H1 (cell line): ENCODE measurements around the gene BORCS6. TPM values are rescaled to one million over a fixed set of nuclear protein-coding genes. Genes with fewer than 3 reads are reported as not detected.

ENCODE experiments used
- CTCF ChIA-PET: fragments of 300-600 bp; sonication (Branson Sonifier 250); formaldehyde crosslinking; loops from one replicate; lab custom pipeline; 2021; ENCODE audit not compliant: partially characterized antibody; lab: Charles Lee
- POLR2A ChIA-PET: fragments of 300-600 bp; sonication (Branson Sonifier 250); formaldehyde crosslinking; loops from one replicate; lab custom pipeline; 2021; ENCODE audit warnings: inconsistent platforms; ENCODE audit not compliant: partially characterized antibody; lab: Charles Lee
- DNase-seq, 2 experiments: peaks; one replicate each; pipeline versions ENCODE4 v3.0.0 to v3.0.0-alpha.2; 2010 to 2022; ENCODE audit warnings: low spot score in 2 of 2, low read depth in 1 of 2, mixed read lengths in 1 of 2
- FAIRE-seq: peaks from 2 replicates; lab custom pipeline; 2011; peaks lifted over from hg19 to GRCh38; lab: Jason Lieb, UNC
- H2AFZ ChIP-seq: 2 replicates; pipeline ENCODE4 v1.8.1; 2012; ENCODE audit warnings: low read length, inconsistent platforms
- H2AK5ac ChIP-seq: 2 replicates; pipeline ENCODE4 v1.6.1; 2013; ENCODE audit warnings: low read depth, low read length
- H2BK120ac ChIP-seq: replicated peaks from 2 replicates; pipeline ENCODE3; 2013; ENCODE audit warnings: low read depth, low read length, inconsistent platforms
- H2BK12ac ChIP-seq: 2 replicates; pipeline ENCODE4 v1.6.1; 2013; ENCODE audit warnings: low read depth, low read length
- H2BK15ac ChIP-seq: 2 replicates; pipeline ENCODE4 v1.6.1; 2013; ENCODE audit warnings: low read length
- H2BK20ac ChIP-seq: 2 replicates; pipeline ENCODE4 v1.6.1; 2013; ENCODE audit warnings: low read length
- H2BK5ac ChIP-seq: 2 replicates; pipeline ENCODE4 v1.6.1; 2013; ENCODE audit warnings: low read depth, low read length
- H3K14ac ChIP-seq: 2 replicates; pipeline ENCODE4 v1.6.1; 2013; ENCODE audit warnings: inconsistent platforms; ENCODE audit not compliant: insufficient read length
- H3K18ac ChIP-seq: 2 replicates; pipeline ENCODE4 v1.6.1; 2013; ENCODE audit warnings: low read length; ENCODE audit errors: extremely low read depth
- H3K23ac ChIP-seq: 2 replicates; pipeline ENCODE4 v1.6.1; 2013; ENCODE audit warnings: inconsistent platforms; ENCODE audit not compliant: insufficient read length
- H3K23me2 ChIP-seq: 2 replicates; pipeline ENCODE4 v1.6.1; 2013; ENCODE audit warnings: low read depth, low read length
- H3K27ac ChIP-seq: 2 replicates; pipeline ENCODE4 v1.6.1; 2011; ENCODE audit warnings: low read depth, low read length, inconsistent platforms
- H3K27me3 ChIP-seq, 4 experiments: replicated peaks in 1 of 4; 1 replicate in 1 of 4; 2 replicates in 3 of 4; pipeline versions ENCODE4 v1.6.1 to v1.8.1; 2011 to 2013; ENCODE audit warnings: low read length in 3 of 4, mild to moderate bottlenecking in 3 of 4, inconsistent platforms in 2 of 4, mixed read lengths in 2 of 4, moderate library complexity in 1 of 4; ENCODE audit not compliant: control insufficient read depth in 3 of 4, insufficient read depth in 3 of 4; ENCODE audit errors: extremely low read depth in 1 of 4
- H3K36me3 ChIP-seq, 4 experiments: 2 replicates each; pipeline versions ENCODE4 v1.6.1 to v1.8.1; 2011 to 2013; ENCODE audit warnings: mild to moderate bottlenecking in 4 of 4, low read length in 3 of 4, moderate library complexity in 2 of 4, control low read depth in 1 of 4, inconsistent platforms in 1 of 4; ENCODE audit not compliant: insufficient read depth in 4 of 4, control insufficient read depth in 2 of 4
- H3K4ac ChIP-seq: replicated peaks from 2 replicates; pipeline ENCODE3; 2013; ENCODE audit warnings: low read length, low read depth, mixed read lengths, inconsistent platforms; ENCODE audit not compliant: insufficient read length
- H3K4me1 ChIP-seq, 4 experiments: replicated peaks in 1 of 4; 1 replicate in 1 of 4; 2 replicates in 3 of 4; pipeline versions ENCODE4 v1.6.1 to v1.8.1; 2011 to 2013; ENCODE audit warnings: low read length in 3 of 4, inconsistent platforms in 2 of 4, mixed read lengths in 1 of 4; ENCODE audit not compliant: insufficient read depth in 4 of 4, control insufficient read depth in 3 of 4
- H3K4me2 ChIP-seq, 2 experiments: 2 replicates each; pipeline versions ENCODE4 v1.6.1 to v1.8.1; 2011 to 2013; ENCODE audit warnings: low read depth in 2 of 2, low read length in 2 of 2, control low read depth in 1 of 2, inconsistent platforms in 1 of 2, mild to moderate bottlenecking in 1 of 2; ENCODE audit not compliant: insufficient read depth in 1 of 2
- H3K4me3 ChIP-seq, 4 experiments: fragments of 200-600, 300-600 bp in 1 of 4; sonication (generic), shearing (Covaris generic), sonication (Bioruptor Twin) in 1 of 4; 2 replicates each; pipeline versions ENCODE4 v1.5.1 to v1.8.1; 2011 to 2016; ENCODE audit warnings: low read length in 4 of 4, low read depth in 3 of 4, control low read depth in 2 of 4, inconsistent platforms in 2 of 4, mild to moderate bottlenecking in 2 of 4, mixed read lengths in 1 of 4, moderate library complexity in 1 of 4; ENCODE audit not compliant: insufficient read depth in 2 of 4; ENCODE audit errors: extremely low read depth in 1 of 4
- H3K56ac ChIP-seq: replicated peaks from 2 replicates; pipeline ENCODE3; 2013; ENCODE audit warnings: low read depth, mild to moderate bottlenecking, mixed read lengths, low read length, inconsistent platforms; ENCODE audit not compliant: insufficient read length
- H3K79me1 ChIP-seq: 2 replicates; pipeline ENCODE4 v1.6.1; 2013; ENCODE audit warnings: low read depth, low read length, control low read depth
- H3K79me2 ChIP-seq, 2 experiments: 2 replicates each; pipeline versions ENCODE4 v1.6.1 to v1.8.1; 2012 to 2013; ENCODE audit warnings: low read length in 2 of 2, mild to moderate bottlenecking in 2 of 2, inconsistent platforms in 1 of 2; ENCODE audit not compliant: insufficient read depth in 2 of 2, control insufficient read depth in 1 of 2
- H3K9ac ChIP-seq, 4 experiments: replicated peaks in 1 of 4; 1 replicate in 1 of 4; 2 replicates in 3 of 4; pipeline versions ENCODE4 v1.6.1 to v1.8.1; 2011 to 2013; ENCODE audit warnings: low read depth in 3 of 4, low read length in 3 of 4, control low read depth in 2 of 4, mild to moderate bottlenecking in 2 of 4, moderate library complexity in 2 of 4, inconsistent platforms in 1 of 4; ENCODE audit errors: extremely low read depth in 1 of 4
- H3K9me3 ChIP-seq, 2 experiments: 2 replicates each; pipeline versions ENCODE4 v1.6.1 to v1.8.1; 2012 to 2013; ENCODE audit warnings: mild to moderate bottlenecking in 2 of 2, moderate library complexity in 2 of 2, control low read depth in 1 of 2, inconsistent platforms in 1 of 2, low read depth in 1 of 2, low read length in 1 of 2, mixed read lengths in 1 of 2; ENCODE audit not compliant: insufficient read depth in 2 of 2
- H4K20me1 ChIP-seq, 2 experiments: replicated peaks in 1 of 2; 2 replicates each; pipeline versions ENCODE3 to v1.8.1; 2011 to 2013; ENCODE audit warnings: inconsistent platforms in 2 of 2, low read length in 2 of 2, mild to moderate bottlenecking in 1 of 2; ENCODE audit not compliant: insufficient read depth in 2 of 2, control insufficient read depth in 1 of 2
- H4K5ac ChIP-seq: 2 replicates; pipeline ENCODE4 v1.6.1; 2013; ENCODE audit warnings: low read length, low read depth, mixed read lengths, inconsistent platforms; ENCODE audit not compliant: insufficient read length
- H4K8ac ChIP-seq: 2 replicates; pipeline ENCODE4 v1.8.0; 2013; ENCODE audit warnings: mild to moderate bottlenecking, moderate library complexity, low read length, inconsistent platforms; ENCODE audit not compliant: insufficient read depth; ENCODE audit errors: extremely low read depth
- H4K91ac ChIP-seq: replicated peaks from 2 replicates; pipeline ENCODE3; 2013; ENCODE audit warnings: low read length, mixed read lengths, inconsistent platforms; ENCODE audit not compliant: insufficient read length
- BRCA1 ChIP-seq: IDR thresholded peaks from 2 replicates; pipeline ENCODE4 v1.6.1; 2012; ENCODE audit warnings: low read depth, low read length, improper control_type of control experiment
- CEBPB ChIP-seq: IDR thresholded peaks from 2 replicates; pipeline ENCODE4 v1.6.1; 2012; ENCODE audit warnings: low read depth, low read length
- HDAC2 ChIP-seq, 2 experiments: fragments of 300-600 bp in 1 of 2; sonication (generic) in 1 of 2; IDR thresholded peaks; 2 replicates each; pipeline ENCODE4 v1.6.1; 2011 to 2012; ENCODE audit warnings: low read depth in 2 of 2, low read length in 2 of 2, mild to moderate bottlenecking in 2 of 2, moderate library complexity in 2 of 2, borderline replicate concordance in 1 of 2, inconsistent platforms in 1 of 2
- JUN ChIP-seq: IDR thresholded peaks from 2 replicates; pipeline ENCODE4 v1.6.1; 2011; ENCODE audit warnings: low read depth, mild to moderate bottlenecking, improper control_type of control experiment, low read length
- KDM1A ChIP-seq: fragments of 200-600, 300-600 bp; sonication (generic); IDR thresholded peaks from 2 replicates; pipeline ENCODE4 v1.7.1; 2016; ENCODE audit warnings: mild to moderate bottlenecking, low read length, borderline replicate concordance
- KDM5A ChIP-seq: fragments of 200-600 bp; IDR thresholded peaks from 2 replicates; pipeline ENCODE4 v1.7.1; 2012; ENCODE audit warnings: mild to moderate bottlenecking, low read length, inconsistent platforms, mixed read lengths
- MAFK ChIP-seq: IDR thresholded peaks from 2 replicates; pipeline ENCODE4 v1.6.1; 2012; ENCODE audit warnings: low read depth, mild to moderate bottlenecking, improper control_type of control experiment, low read length
- RBBP5 ChIP-seq: IDR thresholded peaks from 2 replicates; pipeline ENCODE4 v1.7.1; 2012; ENCODE audit warnings: low read depth, mild to moderate bottlenecking, inconsistent platforms, low read length, moderate library complexity, borderline replicate concordance
- SAP30 ChIP-seq: fragments of 300-600 bp; sonication (generic); IDR thresholded peaks from 2 replicates; pipeline ENCODE4 v1.7.1; 2012; ENCODE audit warnings: low read length, moderate library complexity, mild to moderate bottlenecking, inconsistent platforms; ENCODE audit not compliant: insufficient read depth, insufficient replicate concordance
- SIRT6 ChIP-seq: IDR thresholded peaks from one replicate; pipeline ENCODE4 v1.7.1; 2012; ENCODE audit warnings: low read length, inconsistent platforms
- SIX5 ChIP-seq: IDR thresholded peaks from 2 replicates; pipeline ENCODE4 v1.6.1; 2011; ENCODE audit warnings: mild to moderate bottlenecking, low read depth, low read length
- WGBS, 2 experiments: shearing (Covaris generic) in 1 of 2; methylation state at CpG; one replicate each; pipeline versions ENCODE4 v1.1.6 to v1.1.7; 2013 to 2015; ENCODE audit warnings: low lambda C conversion rate in 2 of 2, mixed read lengths in 2 of 2, inconsistent platforms in 1 of 2, low coverage in 1 of 2, missing lambda C conversion rate in 1 of 2; ENCODE audit not compliant: insufficient replicate concordance in 2 of 2, insufficient coverage in 1 of 2, insufficient read length in 1 of 2; ENCODE audit errors: extremely low coverage in 1 of 2, missing lambda C conversion rate in 1 of 2; 5-methylcytosine and 5-hydroxymethylcytosine counted together
- polyA plus RNA-seq, 7 experiments: library from polyadenylated mRNA; depleted of rRNA in 3 of 7; stranded (reverse) in 5 of 7; unstranded in 2 of 7; fragments of >200 nt in 5 of 7; fragments of 200-250 nt in 2 of 7; gene quantifications; 1 replicate in 5 of 7; 2 replicates in 1 of 7; 4 replicates in 1 of 7; pipeline versions ENCODE4 v1.2.1 to v1.2.3, GENCODE V29; 2011 to 2013; ENCODE audit warnings: missing spikeins in 2 of 7, mixed read lengths in 2 of 7
- total RNA-seq: library from RNA; stranded (reverse); fragmentation: NEBNext Ultra II Directional; extraction: Animal tissue kit (Norgen Biotek cat#: 25700); gene quantifications from 2 replicates; pipeline ENCODE4 v1.2.1, GENCODE V29; 2021

BORCS6 gene
- total and polyA plus RNA-seq, 2 of the 8 experiments (the other 6 are each of a cell fraction or from before 2014, with no cell fraction given): 3.3 to 3.6 TPM

- Histone ChIP-seq H4K91ac (no peak overlapping the region), H3K4me3 (no peak overlapping the region), H3K9ac (no peak overlapping the region), H3K18ac (no peak overlapping the region), H3K23me2 (peaks cover 9% of the 10 kb centered on the region), H4K8ac (no peak overlapping the region), H2BK5ac (no peak overlapping the region), H2AFZ (no peak overlapping the region), H4K20me1 (peaks cover 2 to 13% of the 10 kb centered on the region in 2 experiments), H3K23ac (no peak overlapping the region), H3K9me3 (no peaks in the 10 kb centered on the region), H3K14ac (no peak overlapping the region), H4K5ac (no peak overlapping the region), H2AK5ac (no peak overlapping the region), H3K79me1 (no peaks in the 10 kb centered on the region), H3K36me3 (peaks cover 3 to 35% (median 28%) of the 10 kb centered on the region in 4 experiments), H3K4ac (no peak overlapping the region), H3K56ac (no peak overlapping the region), H2BK15ac (no peak overlapping the region), H2BK120ac (no peak overlapping the region), H3K79me2 (no peaks in the 10 kb centered on the region), H3K27me3 (peaks cover 0 to 5% (median 1%) of the 10 kb centered on the region in 4 experiments; a peak in 3 of 7 replicates), H2BK12ac (no peak overlapping the region), H3K4me2 (no peak overlapping the region), H3K27ac (no peak overlapping the region), H3K4me1 (peaks cover 0 to 5% (median 3%) of the 10 kb centered on the region in 4 experiments; a peak in 2 of 7 replicates), H2BK20ac (no peak overlapping the region)
- DNase-seq (no peak), FAIRE-seq (no peak)
- POLR2A ChIA-PET: interaction anchor here (1.1 to 10.3 kb wide), 4 partner anchors 7 to 31 kb away, joined by 3 to 76 read pairs (median 42); partner anchors contain the start of gene PER1
- WGBS, 2 experiments: 96% methylated on average over 22 of the region's 23 CpGs; no CpG with 5 or more reads in 1 of the 2 experiments
- CTCF ChIA-PET: interaction anchor here (0.7 to 14.1 kb wide), 5 partner anchors 16 to 85 kb away, joined by 3 to 133 read pairs (median 4); partner anchors contain the start of gene VAMP2
- TF ChIP-seq JUN (no peak), BRCA1 (no peak), CEBPB (no peak), KDM1A (no peak), KDM5A (no peak), SAP30 (no peak), SIX5 (no peak), RBBP5 (no peak), HDAC2 (IDR thresholded peaks at IDR 0.05; ENCODE audit: borderline replicate concordance in 1 of 2, low read depth in 2 of 2, low read length in 2 of 2) (no peak), MAFK (no peak), SIRT6 (no peak)
Measured at GRCh38 chr17:8142158-8142886, 47.7 kb downstream of the BORCS6 start.
